ENCODE results near the gene WDFY2.

WDFY2 gene

DNA sequence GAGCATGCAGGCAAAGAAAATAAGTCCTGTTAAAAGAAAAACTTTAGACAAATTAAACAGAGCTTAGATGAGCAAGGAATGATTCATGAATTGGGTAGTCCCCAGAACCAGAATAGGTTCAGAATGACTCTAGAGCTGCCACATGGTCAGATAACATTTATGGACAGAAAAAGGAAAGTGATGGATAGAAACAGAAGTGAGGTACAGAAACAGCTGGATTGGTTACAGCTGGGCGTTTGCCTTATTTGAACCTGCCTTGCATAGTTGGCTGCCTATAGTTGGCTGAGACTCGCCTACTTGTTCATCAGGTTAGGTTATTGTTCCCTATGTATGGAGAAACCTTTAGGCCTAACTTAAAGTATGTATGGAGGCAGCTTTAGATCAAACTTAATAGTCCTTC lies 35.4 kb downstream of the WDFY2 start:
- DNase-seq = no peak
- H3K9me3 ChIP-seq (ENCODE audit: control insufficient read depth, low read length) = no peaks in the 10 kb centered on the region
- no peaks in the 10 kb centered on the region for H3K4me1 ChIP-seq (ENCODE audit: control insufficient read depth, insufficient read depth, low read length, poor library complexity, severe bottlenecking)
- H3K36me3 ChIP-seq (ENCODE audit: control insufficient read depth, insufficient read depth, low read length) = no peaks in the 10 kb centered on the region
- H3K4me3 ChIP-seq (ENCODE audit: insufficient read depth, low read depth, low read length, poor library complexity, severe bottlenecking) = no peak overlapping the region
- H3K27ac ChIP-seq (ENCODE audit: insufficient read depth, low read length, poor library complexity, severe bottlenecking) = no peak overlapping the region
- H3K27me3 ChIP-seq (replicated peaks; ENCODE audit: control insufficient read depth, insufficient read depth, low read length, poor library complexity, severe bottlenecking) = no peaks in the 10 kb centered on the region

DNA sequence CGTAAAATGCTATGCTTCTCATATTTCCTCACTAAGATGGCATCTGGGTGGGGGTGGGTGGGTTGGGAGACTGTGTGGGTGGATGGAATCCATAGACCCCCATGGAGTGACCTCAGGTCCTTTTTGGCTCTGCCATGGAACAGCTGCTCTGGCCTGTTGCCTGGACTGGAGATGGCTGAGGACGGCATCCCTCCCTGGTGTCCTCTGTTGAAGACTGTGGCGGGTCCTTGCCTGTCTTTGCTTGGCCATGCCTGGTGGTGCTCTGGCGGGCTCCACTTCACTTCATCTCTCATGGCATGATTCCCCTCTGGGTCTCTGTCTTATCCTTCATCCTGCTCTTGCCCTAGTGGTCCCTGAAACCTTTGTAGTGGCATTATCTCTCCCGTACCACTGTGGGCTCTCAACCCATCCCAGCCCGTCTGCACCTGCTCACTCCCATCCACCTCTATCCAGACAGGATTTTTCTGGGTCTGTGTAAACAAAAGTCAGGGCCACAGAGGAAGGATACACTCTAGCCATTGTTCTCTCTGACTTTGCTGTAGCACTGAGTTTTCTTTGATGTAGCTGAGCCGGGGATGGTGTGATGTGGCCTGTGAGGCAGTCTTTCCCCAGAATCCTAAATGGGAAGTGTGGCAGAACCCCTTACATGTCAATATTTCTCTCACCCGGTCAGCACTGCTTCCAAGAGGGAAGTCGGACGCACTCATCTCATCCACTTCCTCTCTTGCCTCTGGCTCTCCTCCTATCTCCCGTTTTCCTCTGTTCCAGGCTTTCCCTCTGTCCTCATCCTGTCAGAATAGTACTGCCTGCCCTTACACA lies 36.1 kb downstream of the WDFY2 start:
- Histone ChIP-seq H3K36me3 (ENCODE audit: control insufficient read depth, insufficient read depth, low read length) (no peaks in the 10 kb centered on the region), H3K4me1 (ENCODE audit: control insufficient read depth, insufficient read depth, low read length, poor library complexity, severe bottlenecking) (no peaks in the 10 kb centered on the region), H3K9me3 (ENCODE audit: control insufficient read depth, low read length) (no peaks in the 10 kb centered on the region), H3K27me3 (replicated peaks; ENCODE audit: control insufficient read depth, insufficient read depth, low read length, poor library complexity, severe bottlenecking) (no peaks in the 10 kb centered on the region), H3K27ac (ENCODE audit: insufficient read depth, low read length, poor library complexity, severe bottlenecking) (no peak overlapping the region), H3K4me3 (ENCODE audit: insufficient read depth, low read depth, low read length, poor library complexity, severe bottlenecking) (no peak overlapping the region)
- DNase-seq = no peak

DNA sequence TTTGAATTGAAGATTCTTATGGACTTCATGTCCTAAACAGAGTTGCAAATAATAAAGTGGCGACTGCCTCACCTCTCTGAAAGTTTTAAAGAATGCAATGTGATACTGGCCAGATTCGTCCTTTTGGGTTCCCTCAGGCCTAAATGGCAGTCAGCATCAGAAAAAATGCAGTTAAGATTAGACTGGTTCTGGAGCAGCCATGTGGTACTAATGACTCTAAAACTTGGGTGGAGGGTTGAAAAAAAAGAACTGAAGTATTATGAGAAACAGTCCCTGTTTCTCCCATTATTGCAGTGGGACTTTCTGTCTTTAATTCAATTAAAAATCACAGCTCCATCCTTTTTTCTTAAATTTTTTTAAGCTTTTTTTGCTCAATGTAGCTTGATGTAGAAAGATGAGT lies 37.3 kb downstream of the WDFY2 start:
- Histone ChIP-seq H3K9me3 (ENCODE audit: control insufficient read depth, low read length) (no peaks in the 10 kb centered on the region), H3K27ac (ENCODE audit: insufficient read depth, low read length, poor library complexity, severe bottlenecking) (no peak overlapping the region), H3K36me3 (ENCODE audit: control insufficient read depth, insufficient read depth, low read length) (no peaks in the 10 kb centered on the region), H3K4me3 (ENCODE audit: insufficient read depth, low read depth, low read length, poor library complexity, severe bottlenecking) (no peak overlapping the region), H3K27me3 (replicated peaks; ENCODE audit: control insufficient read depth, insufficient read depth, low read length, poor library complexity, severe bottlenecking) (no peaks in the 10 kb centered on the region), H3K4me1 (ENCODE audit: control insufficient read depth, insufficient read depth, low read length, poor library complexity, severe bottlenecking) (no peaks in the 10 kb centered on the region)
- DNase-seq = no peak

DNA sequence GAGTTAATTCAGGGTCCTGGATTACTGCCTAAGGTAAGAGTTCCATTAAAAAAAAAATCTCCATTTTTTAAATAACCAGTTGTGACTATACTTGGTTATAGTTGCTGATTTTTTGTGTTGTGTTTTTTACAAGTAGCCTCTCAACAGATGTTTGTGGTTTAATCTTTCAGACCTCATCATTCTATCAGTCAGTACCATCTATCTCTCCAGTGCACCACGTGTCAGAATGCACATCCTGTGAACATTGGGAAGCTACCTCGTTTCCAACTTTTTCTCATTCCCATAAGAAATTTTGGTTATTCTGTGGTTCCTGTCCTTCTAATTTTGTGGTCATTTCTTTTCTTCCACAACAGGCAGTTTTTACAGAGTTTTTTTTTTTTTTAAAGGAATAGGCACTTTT lies 39.2 kb downstream of the WDFY2 start:
- DNase-seq = no peak
- no peaks in the 10 kb centered on the region for H3K36me3 ChIP-seq (ENCODE audit: control insufficient read depth, insufficient read depth, low read length)
- H3K4me1 ChIP-seq (ENCODE audit: control insufficient read depth, insufficient read depth, low read length, poor library complexity, severe bottlenecking) = no peaks in the 10 kb centered on the region

DNA sequence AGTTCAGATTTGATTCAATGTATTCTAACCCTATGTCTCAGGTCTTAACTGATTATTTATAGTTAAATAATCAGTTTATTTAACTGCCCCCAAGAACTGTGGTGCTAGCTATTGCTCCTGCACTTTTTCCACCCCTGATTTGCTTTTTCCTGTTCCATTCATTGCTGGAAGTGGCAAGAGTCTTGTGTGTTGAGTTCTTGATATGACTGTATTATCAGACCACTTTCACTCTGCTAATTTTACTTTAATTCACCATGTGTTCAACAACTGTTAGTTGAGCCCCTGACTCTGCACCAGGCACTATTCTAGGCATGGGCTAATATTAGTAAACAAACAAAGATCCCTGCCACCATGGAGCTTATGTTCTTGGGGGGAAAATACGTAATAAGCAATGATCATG lies 39.9 kb downstream of the WDFY2 start:
- Histone ChIP-seq H3K36me3 (ENCODE audit: control insufficient read depth, insufficient read depth, low read length) (no peaks in the 10 kb centered on the region), H3K9me3 (ENCODE audit: control insufficient read depth, low read length) (no peaks in the 10 kb centered on the region), H3K27ac (ENCODE audit: insufficient read depth, low read length, poor library complexity, severe bottlenecking) (no peak overlapping the region), H3K4me3 (ENCODE audit: insufficient read depth, low read depth, low read length, poor library complexity, severe bottlenecking) (no peak overlapping the region), H3K4me1 (ENCODE audit: control insufficient read depth, insufficient read depth, low read length, poor library complexity, severe bottlenecking) (no peaks in the 10 kb centered on the region), H3K27me3 (replicated peaks; ENCODE audit: control insufficient read depth, insufficient read depth, low read length, poor library complexity, severe bottlenecking) (no peaks in the 10 kb centered on the region)
- no peak for DNase-seq

More for the DNA sequence above, 39.2 kb downstream of the WDFY2 start:
- no peak overlapping the region for H3K27ac ChIP-seq (ENCODE audit: insufficient read depth, low read length, poor library complexity, severe bottlenecking)
- H3K9me3 ChIP-seq (ENCODE audit: control insufficient read depth, low read length) = no peaks in the 10 kb centered on the region
- no peak overlapping the region for H3K4me3 ChIP-seq (ENCODE audit: insufficient read depth, low read depth, low read length, poor library complexity, severe bottlenecking)
- H3K27me3 ChIP-seq (replicated peaks; ENCODE audit: control insufficient read depth, insufficient read depth, low read length, poor library complexity, severe bottlenecking) = no peaks in the 10 kb centered on the region

DNA sequence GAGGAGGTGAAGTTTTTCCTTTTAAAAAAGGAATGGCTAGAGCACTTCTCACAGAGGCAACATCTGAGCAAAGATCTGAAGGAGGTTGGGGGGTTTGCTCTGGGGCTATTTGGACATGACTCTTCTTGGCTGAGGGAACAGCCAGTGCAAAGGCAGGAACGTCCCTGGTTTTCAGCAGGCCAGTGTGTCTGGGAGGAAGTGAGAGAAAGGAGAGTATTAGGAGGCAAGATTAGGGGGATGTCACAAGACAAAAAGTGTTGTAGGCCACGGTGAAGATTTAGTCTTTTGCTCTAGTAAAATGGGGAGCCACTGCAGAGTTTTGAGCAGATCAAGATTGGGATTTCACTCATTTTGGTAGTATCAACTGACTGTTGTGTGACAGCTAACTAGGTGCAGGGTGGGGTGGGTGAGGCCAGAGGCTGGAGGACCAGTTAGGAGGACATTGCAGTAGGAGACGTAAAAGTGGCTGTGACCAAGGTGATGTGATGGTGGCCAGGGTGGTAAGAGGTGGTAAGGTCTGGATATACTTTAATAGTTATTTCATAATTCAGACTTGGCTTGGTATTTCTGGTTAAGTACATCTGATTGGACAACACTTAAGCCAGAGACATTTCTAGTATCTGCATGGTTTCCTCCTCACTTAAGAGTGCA lies 40.6 kb downstream of the WDFY2 start:
- Histone ChIP-seq H3K4me3 (ENCODE audit: insufficient read depth, low read depth, low read length, poor library complexity, severe bottlenecking) (no peak overlapping the region), H3K27me3 (replicated peaks; ENCODE audit: control insufficient read depth, insufficient read depth, low read length, poor library complexity, severe bottlenecking) (no peaks in the 10 kb centered on the region), H3K36me3 (ENCODE audit: control insufficient read depth, insufficient read depth, low read length) (no peaks in the 10 kb centered on the region), H3K9me3 (ENCODE audit: control insufficient read depth, low read length) (no peaks in the 10 kb centered on the region), H3K27ac (ENCODE audit: insufficient read depth, low read length, poor library complexity, severe bottlenecking) (no peak overlapping the region), H3K4me1 (ENCODE audit: control insufficient read depth, insufficient read depth, low read length, poor library complexity, severe bottlenecking) (no peaks in the 10 kb centered on the region)
- no peak for DNase-seq

DNA sequence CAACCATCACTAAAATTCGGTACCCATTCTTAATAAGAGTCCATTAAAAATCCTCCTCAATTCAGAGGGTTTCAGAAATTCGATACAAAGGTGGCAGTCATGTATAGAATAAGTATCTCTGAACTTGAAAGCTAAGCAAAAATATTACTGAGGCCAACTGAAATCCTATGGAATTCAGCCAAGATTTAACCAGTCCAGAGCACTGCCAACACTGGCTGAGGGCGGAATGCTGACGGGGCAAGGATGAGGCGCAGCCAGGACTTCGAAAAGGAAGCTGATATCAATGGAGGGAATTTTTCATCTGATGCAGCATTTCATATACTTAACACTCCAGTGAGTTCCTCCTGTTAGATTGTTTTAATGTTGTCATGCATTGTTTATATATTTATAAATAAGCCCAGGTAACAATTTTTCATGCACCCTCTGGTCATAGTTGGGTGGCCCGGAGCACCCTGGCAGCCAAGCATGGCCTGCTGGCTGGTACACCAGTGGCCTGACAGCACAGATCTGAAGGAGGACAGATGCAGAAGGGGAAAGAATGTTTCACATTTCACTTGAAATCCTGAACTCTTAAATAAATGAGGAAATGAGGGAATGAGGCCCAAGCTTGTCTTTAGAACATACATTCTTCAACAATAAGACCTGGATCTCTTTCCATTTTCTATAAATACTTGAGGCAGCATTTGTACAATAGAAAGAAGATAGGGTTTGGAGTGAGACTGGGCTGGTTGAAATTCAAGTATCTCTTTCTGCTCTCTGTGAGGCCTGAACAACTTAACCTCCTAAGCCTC lies 41.5 kb downstream of the WDFY2 start:
- Histone ChIP-seq H3K4me3 (ENCODE audit: insufficient read depth, low read depth, low read length, poor library complexity, severe bottlenecking) (no peak overlapping the region), H3K27me3 (replicated peaks; ENCODE audit: control insufficient read depth, insufficient read depth, low read length, poor library complexity, severe bottlenecking) (no peaks in the 10 kb centered on the region), H3K27ac (ENCODE audit: insufficient read depth, low read length, poor library complexity, severe bottlenecking) (no peak overlapping the region), H3K4me1 (ENCODE audit: control insufficient read depth, insufficient read depth, low read length, poor library complexity, severe bottlenecking) (no peaks in the 10 kb centered on the region), H3K36me3 (ENCODE audit: control insufficient read depth, insufficient read depth, low read length) (no peaks in the 10 kb centered on the region), H3K9me3 (ENCODE audit: control insufficient read depth, low read length) (no peaks in the 10 kb centered on the region)
- no peak for DNase-seq

DNA sequence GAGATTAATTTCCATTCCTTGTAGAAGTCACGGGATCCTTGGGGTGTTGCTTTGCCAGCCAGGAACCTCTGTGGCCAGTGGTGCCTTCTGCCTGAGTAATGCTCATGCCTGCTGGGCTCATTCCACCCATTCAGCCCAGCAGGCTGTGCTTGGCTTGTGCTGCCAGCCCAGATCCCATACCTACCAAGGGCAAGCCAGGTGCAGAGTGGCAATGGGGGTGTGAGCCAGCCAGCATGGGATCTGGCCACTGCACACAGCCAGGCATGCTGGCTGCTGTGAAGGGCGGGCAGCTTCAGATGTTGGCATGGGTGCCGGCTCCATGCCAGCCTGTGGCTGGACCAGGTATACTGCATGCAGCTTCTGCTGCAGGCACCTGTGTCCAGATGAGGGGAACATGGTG lies 42.5 kb downstream of the WDFY2 start:
- Histone ChIP-seq H3K9me3 (ENCODE audit: control insufficient read depth, low read length) (no peaks in the 10 kb centered on the region), H3K4me1 (ENCODE audit: control insufficient read depth, insufficient read depth, low read length, poor library complexity, severe bottlenecking) (no peaks in the 10 kb centered on the region), H3K36me3 (ENCODE audit: control insufficient read depth, insufficient read depth, low read length) (no peaks in the 10 kb centered on the region), H3K4me3 (ENCODE audit: insufficient read depth, low read depth, low read length, poor library complexity, severe bottlenecking) (no peak overlapping the region), H3K27me3 (replicated peaks; ENCODE audit: control insufficient read depth, insufficient read depth, low read length, poor library complexity, severe bottlenecking) (no peaks in the 10 kb centered on the region), H3K27ac (ENCODE audit: insufficient read depth, low read length, poor library complexity, severe bottlenecking) (no peak overlapping the region)
- DNase-seq = no peak

DNA sequence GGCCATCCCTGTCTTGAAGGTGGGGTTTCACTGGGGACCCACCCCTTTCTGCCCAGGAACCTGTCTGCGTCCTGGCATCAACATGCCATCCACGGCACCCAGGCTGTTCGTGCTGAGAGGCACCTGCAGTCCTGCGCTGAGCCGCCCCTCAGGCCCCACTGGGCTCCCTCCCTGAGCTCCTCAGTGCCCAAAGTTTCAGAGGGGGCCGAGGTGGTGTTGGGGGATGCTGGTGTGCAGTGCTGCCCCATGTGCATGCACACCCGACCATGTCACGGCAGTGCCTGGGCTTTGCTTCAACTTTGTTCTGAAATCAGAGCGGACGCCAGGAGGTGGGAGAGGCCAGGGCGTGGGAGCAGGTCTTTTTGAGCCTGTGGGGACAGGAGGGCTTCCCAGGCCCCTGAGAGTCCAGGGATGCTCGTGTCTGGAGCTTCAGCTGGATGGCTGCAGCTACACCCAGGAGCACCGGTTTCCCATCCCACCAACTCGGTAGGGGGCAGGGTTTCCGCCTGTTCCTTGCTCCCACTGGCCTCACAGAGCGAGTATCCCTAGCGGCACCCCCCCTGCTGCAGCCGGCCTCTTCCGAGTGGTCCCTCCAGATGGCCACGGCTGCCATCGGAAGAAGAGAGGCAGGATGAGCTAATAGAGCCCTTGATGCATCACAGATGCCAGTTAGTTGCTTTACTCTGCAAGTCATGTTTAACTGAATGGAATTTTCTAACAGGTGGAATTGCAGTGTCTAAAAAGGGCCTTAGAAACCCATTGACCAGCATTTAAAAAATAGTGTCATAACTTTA lies 44.0 kb downstream of the WDFY2 start:
- Histone ChIP-seq H3K4me1 (ENCODE audit: control insufficient read depth, insufficient read depth, low read length, poor library complexity, severe bottlenecking) (no peaks in the 10 kb centered on the region), H3K36me3 (ENCODE audit: control insufficient read depth, insufficient read depth, low read length) (no peaks in the 10 kb centered on the region), H3K4me3 (ENCODE audit: insufficient read depth, low read depth, low read length, poor library complexity, severe bottlenecking) (no peak overlapping the region), H3K9me3 (ENCODE audit: control insufficient read depth, low read length) (no peaks in the 10 kb centered on the region), H3K27me3 (replicated peaks; ENCODE audit: control insufficient read depth, insufficient read depth, low read length, poor library complexity, severe bottlenecking) (no peaks in the 10 kb centered on the region), H3K27ac (ENCODE audit: insufficient read depth, low read length, poor library complexity, severe bottlenecking) (no peak overlapping the region)
- no peak for DNase-seq
